ENCODE measurements around the gene BCOR. TPM values are rescaled to one million over a fixed set of nuclear protein-coding genes. Genes with fewer than 3 reads are reported as not detected.

Gene BCOR
- total and polyA plus RNA-seq, 2 of the 8 experiments (the other 6 are each of a cell fraction or from before 2014, with no cell fraction given) = 25.0 to 50.8 TPM

DNA sequence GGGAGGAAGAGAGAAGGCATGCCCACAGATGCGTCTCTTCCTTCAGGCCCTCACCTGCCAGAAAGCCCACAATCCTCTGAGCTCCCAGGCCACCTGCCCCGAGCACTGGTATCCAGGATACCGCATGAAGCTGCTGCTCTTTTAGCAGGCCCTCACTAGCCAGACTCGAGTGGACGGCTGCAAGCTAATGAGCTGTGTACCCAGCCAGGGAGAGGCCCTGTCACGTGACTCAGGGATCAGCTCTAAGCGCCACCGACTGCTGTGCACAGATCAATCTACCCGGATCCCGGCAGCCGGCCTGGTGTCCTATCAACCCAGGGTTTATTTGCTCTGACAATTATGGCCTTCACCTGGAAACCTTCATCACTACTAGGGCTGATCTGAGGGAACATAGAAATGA lies 39.0 kb downstream of the BCOR start:
- Histone ChIP-seq H3K9me3 (ENCODE audit: insufficient read depth in 2 of 2, low read depth in 1 of 2, low read length in 1 of 2) (peaks cover 0 to under 1% of the 10 kb centered on the region in 2 experiments; a peak in 3 of 4 replicates), H3K14ac (ENCODE audit: insufficient read length) (no peak overlapping the region), H2AK5ac (ENCODE audit: low read depth, low read length) (no peak overlapping the region), H3K79me1 (ENCODE audit: low read depth, low read length) (no peaks in the 10 kb centered on the region), H4K8ac (ENCODE audit: extremely low read depth, insufficient read depth, low read length) (no peak overlapping the region), H4K5ac (ENCODE audit: insufficient read length, low read depth, low read length) (no peak overlapping the region), H3K4ac (replicated peaks; ENCODE audit: insufficient read length, low read depth, low read length) (no peak overlapping the region), H3K36me3 (ENCODE audit: control insufficient read depth in 2 of 4, insufficient read depth in 4 of 4, low read length in 3 of 4) (peaks cover 13 to 90% (median 65%) of the 10 kb centered on the region in 4 experiments; a peak in 7 of 8 replicates), H3K4me1 (replicated peaks in 1 of 4; ENCODE audit: control insufficient read depth in 3 of 4, insufficient read depth in 4 of 4, low read length in 3 of 4) (no peaks in the 10 kb centered on the region; a peak in 1 of 7 replicates), H2BK12ac (ENCODE audit: low read depth, low read length) (no peak overlapping the region), H3K9ac (replicated peaks in 1 of 4; ENCODE audit: extremely low read depth in 1 of 4, low read depth in 3 of 4, low read length in 3 of 4) (no peak overlapping the region), H2BK5ac (ENCODE audit: low read depth, low read length) (no peak overlapping the region), H3K18ac (ENCODE audit: extremely low read depth, low read length) (no peak overlapping the region), H2BK15ac (ENCODE audit: low read length) (no peak overlapping the region), H3K27ac (ENCODE audit: low read depth, low read length) (no peak overlapping the region), H2AFZ (ENCODE audit: low read length) (no peak overlapping the region), H3K27me3 (replicated peaks in 1 of 4; ENCODE audit: control insufficient read depth in 3 of 4, extremely low read depth in 1 of 4, insufficient read depth in 3 of 4, low read length in 3 of 4) (no peaks in the 10 kb centered on the region), H3K4me2 (ENCODE audit: insufficient read depth in 1 of 2, low read depth in 2 of 2, low read length in 2 of 2) (no peak overlapping the region), H3K23ac (ENCODE audit: insufficient read length) (no peak overlapping the region), H4K91ac (replicated peaks; ENCODE audit: insufficient read length, low read length) (no peak overlapping the region), H2BK120ac (replicated peaks; ENCODE audit: low read depth, low read length) (no peak overlapping the region), H3K4me3 (ENCODE audit: extremely low read depth in 1 of 4, insufficient read depth in 2 of 4, low read depth in 3 of 4, low read length in 4 of 4) (no peak overlapping the region), H3K56ac (replicated peaks; ENCODE audit: insufficient read length, low read depth, low read length) (no peak overlapping the region), H3K79me2 (ENCODE audit: control insufficient read depth in 1 of 2, insufficient read depth in 2 of 2, low read length in 2 of 2) (no peaks in the 10 kb centered on the region; a peak in 1 of 4 replicates), H3K23me2 (ENCODE audit: low read depth, low read length) (no peaks in the 10 kb centered on the region), H2BK20ac (ENCODE audit: low read length) (no peak overlapping the region), H4K20me1 (replicated peaks in 1 of 2; ENCODE audit: control insufficient read depth in 1 of 2, insufficient read depth in 2 of 2, low read length in 2 of 2) (peaks cover 0 to 5% of the 10 kb centered on the region in 2 experiments)
- no peak for DNase-seq (ENCODE audit: low read depth in 1 of 2, low spot score in 2 of 2)
- FAIRE-seq = no peak
- ChIA-PET POLR2A (ENCODE audit: partially characterized antibody) (interaction anchor here (2.3 to 3.0 kb wide), 2 partner anchors 10 to 19 kb away, joined by 5 to 11 read pairs; no protein-coding TSS in a partner anchor), CTCF (ENCODE audit: partially characterized antibody) (interaction anchor here (1.6 kb wide), 2 partner anchors 37 to 327 kb away, joined by 3 to 4 read pairs; no protein-coding TSS in a partner anchor)
- WGBS, 2 experiments (ENCODE audit: extremely low coverage in 1 of 2, insufficient coverage in 1 of 2, insufficient read length in 1 of 2, insufficient replicate concordance in 2 of 2, low coverage in 1 of 2, low lambda C conversion rate in 2 of 2, missing lambda C conversion rate in 1 of 2) = 90% methylated on average over 11 of the region's 11 CpGs; no CpG with 5 or more reads in 1 of the 2 experiments
- 0 out of 3 replicates have a peak, but pooled peaks of 1 of the 2 experiments have one; percentile 32 for TF ChIP-seq POLR2A (IDR thresholded peaks at IDR 0.05; ENCODE audit: control extremely low read depth in 1 of 2, low read depth in 2 of 2, low read length in 2 of 2)

Measured in H1 (cell line).